HepG2 (cell line): Measurements from ENCODE around the gene CDC42SE1. TPM values are rescaled to one million over a fixed set of nuclear protein-coding genes. Genes with fewer than 3 reads are reported as not detected.

ENCODE experiments used
- FOXA1 ChIP-seq, 2 experiments: fragments of 450-650 bp in 1 of 2; sonication (generic) in 1 of 2; formaldehyde crosslinking in 1 of 2; IDR thresholded peaks; 2 replicates each; pipeline versions ENCODE4 v1.4.0 to v1.6.1; 2016 to 2020; ENCODE audit warnings: missing genetic modification reagents in 1 of 2
- MXI1 ChIP-seq: IDR thresholded peaks from 3 replicates; pipeline ENCODE4 v1.6.1; 2012; ENCODE audit warnings: low read depth, low read length, inconsistent platforms, borderline replicate concordance
- NFIB ChIP-seq: sonication (generic); formaldehyde crosslinking; IDR thresholded peaks from 2 replicates; pipeline ENCODE4 v1.9.0; 2021; ENCODE audit warnings: missing genetic modification reagents, mild to moderate bottlenecking, borderline replicate concordance
- NR2F1 ChIP-seq, 2 experiments: fragments of 450-650 bp in 1 of 2; formaldehyde crosslinking in 1 of 2; IDR thresholded peaks; 2 replicates each; pipeline versions ENCODE4 v1.5.0 to v1.6.1; 2016 to 2020; ENCODE audit warnings: mild to moderate bottlenecking in 1 of 2, missing compliant biosample characterization in 1 of 2, missing genetic modification reagents in 1 of 2, moderate library complexity in 1 of 2
- NR2F2 ChIP-seq: IDR thresholded peaks from 2 replicates; pipeline ENCODE4 v1.6.1; 2012; ENCODE audit warnings: low read depth, inconsistent platforms, borderline replicate concordance
- RFXAP ChIP-seq: sonication (generic); formaldehyde crosslinking; IDR thresholded peaks from 2 replicates; pipeline ENCODE4 v1.4.0; 2020; ENCODE audit warnings: missing genetic modification reagents, borderline replicate concordance
- TBX3 ChIP-seq: fragments of 450-650 bp; IDR thresholded peaks from 2 replicates; pipeline ENCODE4 v1.6.1; 2017; ENCODE audit warnings: antibody characterized with exemption, mild to moderate bottlenecking, inconsistent platforms, borderline replicate concordance
- TEAD3 ChIP-seq: optimal IDR thresholded peaks from 2 replicates; pipeline ENCODE3; 2016; ENCODE audit warnings: borderline replicate concordance
- YEATS2 ChIP-seq: sonication (generic); formaldehyde crosslinking; IDR thresholded peaks from 2 replicates; pipeline ENCODE4 v1.4.0; 2020; ENCODE audit warnings: missing genetic modification reagents, borderline replicate concordance
- ZNF317 ChIP-seq: sonication (generic); formaldehyde crosslinking; IDR thresholded peaks from 2 replicates; pipeline ENCODE4 v1.5.0; 2020; ENCODE audit warnings: mild to moderate bottlenecking, missing genetic modification reagents
- ZNF556 ChIP-seq: sonication (generic); formaldehyde crosslinking; IDR thresholded peaks from 2 replicates; pipeline ENCODE4 v1.4.0; 2020; ENCODE audit warnings: mild to moderate bottlenecking, missing genetic modification reagents, borderline replicate concordance
- ZSCAN20 ChIP-seq: sonication (generic); formaldehyde crosslinking; IDR thresholded peaks from 2 replicates; pipeline ENCODE4 v1.4.0; 2020; ENCODE audit warnings: missing genetic modification reagents, mild to moderate bottlenecking, borderline replicate concordance
- polyA plus RNA-seq, 8 experiments: library from polyadenylated mRNA; depleted of rRNA in 3 of 8; stranded (reverse) in 7 of 8; unstranded in 1 of 8; fragments of >200 nt; fragmentation: Illumina TruSeq in 4 of 8; extraction: Trizol in 4 of 8; gene quantifications; 2 replicates each; pipeline versions ENCODE4 v1.2.1 to v1.2.3, GENCODE V29; 2011 to 2016; ENCODE audit warnings: low read depth in 4 of 8, missing spikeins in 1 of 8, mixed read lengths in 1 of 8; ENCODE audit not compliant: insufficient read depth in 1 of 8
- total RNA-seq, 5 experiments: library from RNA; depleted of rRNA; stranded (reverse); fragments of >200 nt; fragmentation: Illumina TruSeq; extraction: Trizol; gene quantifications; 2 replicates each; pipeline ENCODE4 v1.2.3, GENCODE V29; 2016; ENCODE audit warnings: low read depth in 1 of 5
- TF ChIP-seq, protein P1 (sequence below): sonication (generic); formaldehyde crosslinking; IDR thresholded peaks from 2 replicates; pipeline ENCODE4 v1.4.0; 2020; ENCODE audit warnings: missing genetic modification reagents
- TF ChIP-seq, protein P2 (sequence below): sonication (generic); formaldehyde crosslinking; IDR thresholded peaks from 2 replicates; pipeline ENCODE4 v1.5.1; 2020; ENCODE audit warnings: missing genetic modification reagents, mild to moderate bottlenecking, borderline replicate concordance
- TF ChIP-seq, protein P3 (sequence below): sonication (generic); formaldehyde crosslinking; IDR thresholded peaks from 2 replicates; pipeline ENCODE4 v1.4.0; 2020; ENCODE audit warnings: missing genetic modification reagents
- TF ChIP-seq, protein P4 (sequence below): sonication (generic); formaldehyde crosslinking; IDR thresholded peaks from 2 replicates; pipeline ENCODE4 v1.4.0; 2020; ENCODE audit warnings: mild to moderate bottlenecking, missing genetic modification reagents

The CDC42SE1 gene
- total and polyA plus RNA-seq, 2 of the 13 experiments (the other 11 are each of a cell fraction or from before 2014, with no cell fraction given), result 17.6 to 17.9 TPM

DNA sequence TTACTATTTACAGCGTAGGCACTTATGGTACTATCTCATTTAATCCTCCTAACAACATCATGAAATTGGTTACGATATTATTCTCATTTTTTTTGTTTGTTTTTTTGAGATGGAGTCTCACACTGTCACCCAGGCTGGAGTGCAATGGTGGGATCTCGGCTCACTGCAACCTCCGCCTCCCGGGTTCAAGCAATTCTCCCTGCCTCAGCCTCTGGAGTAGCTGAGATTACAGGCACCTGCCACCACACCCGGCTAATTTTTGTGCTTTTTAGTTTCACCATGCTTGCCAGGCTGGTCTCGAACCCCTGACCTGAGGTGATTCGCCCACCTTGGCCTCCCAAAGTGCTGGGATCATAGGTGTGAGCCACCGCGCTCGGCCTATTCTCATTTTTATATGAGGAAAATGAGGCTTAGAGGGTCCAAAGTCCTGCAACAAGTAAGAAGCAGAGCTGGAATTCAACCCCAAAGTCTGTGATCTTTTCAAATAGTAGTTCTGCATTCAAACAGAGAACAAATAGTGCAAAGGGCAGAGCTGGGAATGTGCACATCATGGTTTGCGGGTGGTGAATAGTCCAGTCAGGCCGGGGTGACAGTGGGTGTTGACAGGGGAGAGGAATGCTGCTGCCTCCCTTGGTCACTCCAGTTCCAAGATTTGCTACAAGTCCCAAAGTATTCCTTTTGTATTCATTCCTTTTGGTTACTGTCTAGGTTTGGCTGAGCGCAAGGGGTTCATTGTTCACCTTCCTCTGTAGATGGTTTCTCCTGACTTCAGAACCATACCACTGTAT lies 46.5 kb downstream of the CDC42SE1 start (continued):
- TF ChIP-seq TEAD3 (CRISPR knock-in tag) (peak; percentile 96), NFIB (CRISPR knock-in tag) (no peak), MXI1 (peak; percentile 77; the same call in 1 of the 3 replicates), ZNF317 (CRISPR knock-in tag) (peak; percentile 67; the same call in 1 of the 2 replicates), RFXAP (CRISPR knock-in tag) (peak; percentile 54; the same call in 1 of the 2 replicates), TBX3 (peak; percentile 66; the same call in 1 of the 2 replicates), NR2F2 (peak; percentile 19; the same call in 1 of the 2 replicates), ZSCAN20 (CRISPR knock-in tag) (0 out of 2 replicates have a peak, but pooled peaks have one; percentile 12), ZNF556 (CRISPR knock-in tag) (peak; percentile 33; the same call in 1 of the 2 replicates), YEATS2 (CRISPR knock-in tag) (peak; percentile 18; the same call in 1 of the 2 replicates), FOXA1 (IDR thresholded peaks at IDR 0.05) (0 out of 2 replicates have a peak, but pooled peaks have one; percentile 43), FOXA1 (CRISPR knock-in tag; IDR thresholded peaks at IDR 0.05) (peak; percentile 83), NR2F1 (CRISPR knock-in tag; IDR thresholded peaks at IDR 0.05) (peak in 1 of 2 experiments; percentile 32; a peak in 1 of 4 replicates)
- TF ChIP-seq, protein P1, sequence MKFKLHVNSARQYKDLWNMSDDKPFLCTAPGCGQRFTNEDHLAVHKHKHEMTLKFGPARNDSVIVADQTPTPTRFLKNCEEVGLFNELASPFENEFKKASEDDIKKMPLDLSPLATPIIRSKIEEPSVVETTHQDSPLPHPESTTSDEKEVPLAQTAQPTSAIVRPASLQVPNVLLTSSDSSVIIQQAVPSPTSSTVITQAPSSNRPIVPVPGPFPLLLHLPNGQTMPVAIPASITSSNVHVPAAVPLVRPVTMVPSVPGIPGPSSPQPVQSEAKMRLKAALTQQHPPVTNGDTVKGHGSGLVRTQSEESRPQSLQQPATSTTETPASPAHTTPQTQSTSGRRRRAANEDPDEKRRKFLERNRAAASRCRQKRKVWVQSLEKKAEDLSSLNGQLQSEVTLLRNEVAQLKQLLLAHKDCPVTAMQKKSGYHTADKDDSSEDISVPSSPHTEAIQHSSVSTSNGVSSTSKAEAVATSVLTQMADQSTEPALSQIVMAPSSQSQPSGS (CRISPR knock-in tag), result no peak
- TF ChIP-seq, protein P2, sequence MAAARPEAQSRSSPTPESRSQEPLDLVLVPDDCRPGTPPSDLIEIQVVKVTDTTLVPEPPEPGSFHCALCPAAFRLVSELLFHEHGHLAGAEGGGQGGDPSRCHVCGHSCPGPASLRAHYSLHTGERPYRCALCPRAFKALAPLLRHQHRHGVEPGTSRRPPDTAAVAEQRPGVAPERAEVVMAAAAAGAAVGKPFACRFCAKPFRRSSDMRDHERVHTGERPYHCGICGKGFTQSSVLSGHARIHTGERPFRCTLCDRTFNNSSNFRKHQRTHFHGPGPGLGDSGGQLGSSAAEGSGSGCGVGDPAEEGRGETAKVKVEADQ (CRISPR knock-in tag), result no peak
- TF ChIP-seq, protein P3, sequence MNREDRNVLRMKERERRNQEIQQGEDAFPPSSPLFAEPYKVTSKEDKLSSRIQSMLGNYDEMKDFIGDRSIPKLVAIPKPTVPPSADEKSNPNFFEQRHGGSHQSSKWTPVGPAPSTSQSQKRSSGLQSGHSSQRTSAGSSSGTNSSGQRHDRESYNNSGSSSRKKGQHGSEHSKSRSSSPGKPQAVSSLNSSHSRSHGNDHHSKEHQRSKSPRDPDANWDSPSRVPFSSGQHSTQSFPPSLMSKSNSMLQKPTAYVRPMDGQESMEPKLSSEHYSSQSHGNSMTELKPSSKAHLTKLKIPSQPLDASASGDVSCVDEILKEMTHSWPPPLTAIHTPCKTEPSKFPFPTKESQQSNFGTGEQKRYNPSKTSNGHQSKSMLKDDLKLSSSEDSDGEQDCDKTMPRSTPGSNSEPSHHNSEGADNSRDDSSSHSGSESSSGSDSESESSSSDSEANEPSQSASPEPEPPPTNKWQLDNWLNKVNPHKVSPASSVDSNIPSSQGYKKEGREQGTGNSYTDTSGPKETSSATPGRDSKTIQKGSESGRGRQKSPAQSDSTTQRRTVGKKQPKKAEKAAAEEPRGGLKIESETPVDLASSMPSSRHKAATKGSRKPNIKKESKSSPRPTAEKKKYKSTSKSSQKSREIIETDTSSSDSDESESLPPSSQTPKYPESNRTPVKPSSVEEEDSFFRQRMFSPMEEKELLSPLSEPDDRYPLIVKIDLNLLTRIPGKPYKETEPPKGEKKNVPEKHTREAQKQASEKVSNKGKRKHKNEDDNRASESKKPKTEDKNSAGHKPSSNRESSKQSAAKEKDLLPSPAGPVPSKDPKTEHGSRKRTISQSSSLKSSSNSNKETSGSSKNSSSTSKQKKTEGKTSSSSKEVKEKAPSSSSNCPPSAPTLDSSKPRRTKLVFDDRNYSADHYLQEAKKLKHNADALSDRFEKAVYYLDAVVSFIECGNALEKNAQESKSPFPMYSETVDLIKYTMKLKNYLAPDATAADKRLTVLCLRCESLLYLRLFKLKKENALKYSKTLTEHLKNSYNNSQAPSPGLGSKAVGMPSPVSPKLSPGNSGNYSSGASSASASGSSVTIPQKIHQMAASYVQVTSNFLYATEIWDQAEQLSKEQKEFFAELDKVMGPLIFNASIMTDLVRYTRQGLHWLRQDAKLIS, result 0 out of 2 replicates have a peak, but pooled peaks have one; percentile 52
- TF ChIP-seq, protein P4, sequence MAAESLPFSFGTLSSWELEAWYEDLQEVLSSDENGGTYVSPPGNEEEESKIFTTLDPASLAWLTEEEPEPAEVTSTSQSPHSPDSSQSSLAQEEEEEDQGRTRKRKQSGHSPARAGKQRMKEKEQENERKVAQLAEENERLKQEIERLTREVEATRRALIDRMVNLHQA (CRISPR knock-in tag), result no peak
